Measurements from ENCODE around the gene RETREG1.

DNA sequence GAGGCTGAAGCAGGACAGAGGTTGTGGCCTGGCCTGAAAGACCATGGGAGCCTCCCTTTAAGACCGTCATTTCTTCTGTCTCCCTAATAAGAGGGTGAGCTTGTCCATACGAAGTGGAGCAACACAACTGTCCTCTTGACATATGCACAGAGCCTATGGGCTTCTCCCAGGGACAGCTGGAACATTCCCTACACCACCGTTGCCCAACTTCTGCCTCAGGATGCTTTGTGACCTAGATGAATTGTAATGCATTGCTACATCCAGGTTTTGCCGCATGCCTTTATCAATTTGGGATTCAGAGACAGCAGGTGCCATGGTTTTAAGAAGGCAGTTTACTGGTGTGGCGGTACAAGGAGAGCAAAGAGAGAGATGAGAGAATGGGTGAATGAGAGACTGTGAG, 116.8 kb downstream of the RETREG1 start:
- TF ChIP-seq, protein P1, sequence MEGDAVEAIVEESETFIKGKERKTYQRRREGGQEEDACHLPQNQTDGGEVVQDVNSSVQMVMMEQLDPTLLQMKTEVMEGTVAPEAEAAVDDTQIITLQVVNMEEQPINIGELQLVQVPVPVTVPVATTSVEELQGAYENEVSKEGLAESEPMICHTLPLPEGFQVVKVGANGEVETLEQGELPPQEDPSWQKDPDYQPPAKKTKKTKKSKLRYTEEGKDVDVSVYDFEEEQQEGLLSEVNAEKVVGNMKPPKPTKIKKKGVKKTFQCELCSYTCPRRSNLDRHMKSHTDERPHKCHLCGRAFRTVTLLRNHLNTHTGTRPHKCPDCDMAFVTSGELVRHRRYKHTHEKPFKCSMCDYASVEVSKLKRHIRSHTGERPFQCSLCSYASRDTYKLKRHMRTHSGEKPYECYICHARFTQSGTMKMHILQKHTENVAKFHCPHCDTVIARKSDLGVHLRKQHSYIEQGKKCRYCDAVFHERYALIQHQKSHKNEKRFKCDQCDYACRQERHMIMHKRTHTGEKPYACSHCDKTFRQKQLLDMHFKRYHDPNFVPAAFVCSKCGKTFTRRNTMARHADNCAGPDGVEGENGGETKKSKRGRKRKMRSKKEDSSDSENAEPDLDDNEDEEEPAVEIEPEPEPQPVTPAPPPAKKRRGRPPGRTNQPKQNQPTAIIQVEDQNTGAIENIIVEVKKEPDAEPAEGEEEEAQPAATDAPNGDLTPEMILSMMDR (IDR thresholded peaks at IDR 0.05): no peak
- TF ChIP-seq POLR2A (IDR thresholded peaks at IDR 0.05): no peak

All from heart left ventricle (tissue), 13 donors.